Liver (tissue), 9 donors: ENCODE measurements around the gene MLLT3. TPM values are rescaled to one million over a fixed set of nuclear protein-coding genes. Genes with fewer than 3 reads are reported as not detected.

Experiments used
- DNase-seq: peaks from one replicate; pipeline ENCODE4 v3.0.0-alpha.2; 2017; ENCODE audit warnings: low spot score
- H3K27ac ChIP-seq, 2 donors: one replicate each; pipeline ENCODE4 v1.7.0; 2013; ENCODE audit warnings: inconsistent platforms in 2 of 2, low read length in 2 of 2, control low read depth in 1 of 2, low read depth in 1 of 2, mild to moderate bottlenecking in 1 of 2
- H3K27me3 ChIP-seq, 4 donors: one replicate each; pipeline versions ENCODE4 v1.6.1 to v1.7.0; 2013; ENCODE audit warnings: low read length in 3 of 4, inconsistent platforms in 1 of 4, mild to moderate bottlenecking in 1 of 4, moderate library complexity in 1 of 4; ENCODE audit not compliant: control insufficient read depth in 4 of 4, insufficient read depth in 4 of 4
- H3K36me3 ChIP-seq, 4 donors: one replicate each; pipeline versions ENCODE4 v1.6.1 to v1.7.0; 2013; ENCODE audit warnings: low read length in 3 of 4, mild to moderate bottlenecking in 3 of 4, low read depth in 1 of 4, moderate library complexity in 1 of 4; ENCODE audit not compliant: control insufficient read depth in 4 of 4, insufficient read depth in 3 of 4
- H3K4me1 ChIP-seq, 4 donors: one replicate each; pipeline versions ENCODE4 v1.6.1 to v1.7.0; 2013; ENCODE audit warnings: low read length in 3 of 4, mild to moderate bottlenecking in 3 of 4, moderate library complexity in 1 of 4; ENCODE audit not compliant: control insufficient read depth in 4 of 4, insufficient read depth in 4 of 4
- H3K4me3 ChIP-seq, 3 donors: one replicate each; pipeline versions ENCODE4 v1.6.1 to v1.7.0; 2013; ENCODE audit warnings: low read length in 3 of 3, control low read depth in 1 of 3, low read depth in 1 of 3, mild to moderate bottlenecking in 1 of 3
- H3K9ac ChIP-seq, 2 donors: one replicate each; pipeline ENCODE4 v1.7.0; 2013; ENCODE audit warnings: low read length in 2 of 2, mild to moderate bottlenecking in 2 of 2, moderate library complexity in 2 of 2, control low read depth in 1 of 2, low read depth in 1 of 2
- H3K9me3 ChIP-seq, 4 donors: one replicate each; pipeline versions ENCODE4 v1.6.1 to v1.7.0; 2013; ENCODE audit warnings: low read length in 3 of 4; ENCODE audit not compliant: control insufficient read depth in 4 of 4
- EGR1 ChIP-seq, 2 donors: IDR thresholded peaks; 2 replicates each; pipeline ENCODE4 v1.6.1; 2016 to 2018; ENCODE audit warnings: antibody characterized with exemption in 2 of 2, low read depth in 2 of 2
- FOXA1 ChIP-seq: IDR thresholded peaks from 2 replicates; pipeline ENCODE4 v1.6.1; 2016; ENCODE audit warnings: antibody characterized with exemption
- FOXA2 ChIP-seq: IDR thresholded peaks from 2 replicates; pipeline ENCODE4 v1.6.1; 2016; ENCODE audit warnings: antibody characterized with exemption
- HNF4A ChIP-seq, 2 donors: conservative IDR thresholded peaks; 2 replicates each; pipeline ENCODE4 v1.6.1; 2016; ENCODE audit warnings: antibody characterized with exemption in 2 of 2, mild to moderate bottlenecking in 2 of 2
- HNF4G ChIP-seq: IDR thresholded peaks from 2 replicates; pipeline ENCODE4 v1.6.1; 2016; ENCODE audit warnings: antibody characterized with exemption
- JUND ChIP-seq, 2 donors: IDR thresholded peaks; 2 replicates each; pipeline ENCODE4 v1.6.1; 2016; ENCODE audit warnings: antibody characterized with exemption in 2 of 2
- NR2F2 ChIP-seq: IDR thresholded peaks from 2 replicates; pipeline ENCODE4 v1.6.1; 2016; ENCODE audit warnings: antibody characterized with exemption
- RAD21 ChIP-seq, 2 donors: IDR thresholded peaks; 2 replicates each; pipeline ENCODE4 v1.6.1; 2016; ENCODE audit warnings: antibody characterized with exemption in 2 of 2, mild to moderate bottlenecking in 2 of 2
- RXRA ChIP-seq, 2 donors: IDR thresholded peaks; 2 replicates each; pipeline ENCODE4 v1.6.1; 2017 to 2018; ENCODE audit warnings: antibody characterized with exemption in 2 of 2, mild to moderate bottlenecking in 1 of 2
- SP1 ChIP-seq: IDR thresholded peaks from 2 replicates; pipeline ENCODE4 v1.6.1; 2018; ENCODE audit warnings: antibody characterized with exemption, mild to moderate bottlenecking
- YY1 ChIP-seq: IDR thresholded peaks from 2 replicates; pipeline ENCODE4 v1.6.1; 2016; ENCODE audit warnings: antibody characterized with exemption, mild to moderate bottlenecking
- WGBS: extraction: QIAGEN DNeasy Blood & Tissue Kit; methylation state at CpG from one replicate; pipeline ENCODE4 v1.1.7; 2013; 5-methylcytosine and 5-hydroxymethylcytosine counted together
- polyA plus RNA-seq, 2 donors: library from polyadenylated mRNA; stranded (reverse) in 1 of 2; unstranded in 1 of 2; fragments of 200-250 nt in 1 of 2; fragments of >200 nt in 1 of 2; fragmentation: Nextera tagmentation in 1 of 2; extraction: Ambion mirVana in 1 of 2; gene quantifications; one replicate each; pipeline versions ENCODE4 v1.2.1 to v1.2.3, GENCODE V29; 2013 to 2015
- total RNA-seq, 2 donors: library from RNA; depleted of rRNA; stranded (reverse); fragments of >200 nt; gene quantifications; one replicate each; pipeline ENCODE4 v1.2.3, GENCODE V29; 2014
- TF ChIP-seq, protein P1 (sequence below): IDR thresholded peaks from 2 replicates; pipeline ENCODE4 v1.6.1; 2016; ENCODE audit warnings: antibody characterized with exemption
- TF ChIP-seq, protein P2 (sequence below): fragments of 150-350 bp; IDR thresholded peaks from 2 replicates; pipeline ENCODE4 v1.5.1; 2017; ENCODE audit warnings: improper control_type of control experiment, low read depth, low read length; ENCODE audit not compliant: missing input control
- TF ChIP-seq, protein P3 (sequence below): IDR thresholded peaks from 2 replicates; pipeline ENCODE4 v1.6.1; 2016; ENCODE audit warnings: antibody characterized with exemption
- TF ChIP-seq, protein P4 (sequence below): IDR thresholded peaks from 2 replicates; pipeline ENCODE4 v1.6.1; 2016; ENCODE audit warnings: antibody characterized with exemption
- TF ChIP-seq, protein P5 (sequence below): IDR thresholded peaks from 2 replicates; pipeline ENCODE4 v1.6.1; 2016; ENCODE audit warnings: antibody characterized with exemption, mild to moderate bottlenecking
- donor health status: healthy.
- donor health status: healthy.
- donor health status: healthy.
- donor health status: healthy.
- donor health status: healthy.

MLLT3 gene
- total RNA-seq (10 to 100 TPM in 1 of 2 donors, 1 to 10 TPM in 1; 1.8 to 25.5 TPM), polyA plus RNA-seq (under 1 TPM; 0.79 to 0.80 TPM)

DNA sequence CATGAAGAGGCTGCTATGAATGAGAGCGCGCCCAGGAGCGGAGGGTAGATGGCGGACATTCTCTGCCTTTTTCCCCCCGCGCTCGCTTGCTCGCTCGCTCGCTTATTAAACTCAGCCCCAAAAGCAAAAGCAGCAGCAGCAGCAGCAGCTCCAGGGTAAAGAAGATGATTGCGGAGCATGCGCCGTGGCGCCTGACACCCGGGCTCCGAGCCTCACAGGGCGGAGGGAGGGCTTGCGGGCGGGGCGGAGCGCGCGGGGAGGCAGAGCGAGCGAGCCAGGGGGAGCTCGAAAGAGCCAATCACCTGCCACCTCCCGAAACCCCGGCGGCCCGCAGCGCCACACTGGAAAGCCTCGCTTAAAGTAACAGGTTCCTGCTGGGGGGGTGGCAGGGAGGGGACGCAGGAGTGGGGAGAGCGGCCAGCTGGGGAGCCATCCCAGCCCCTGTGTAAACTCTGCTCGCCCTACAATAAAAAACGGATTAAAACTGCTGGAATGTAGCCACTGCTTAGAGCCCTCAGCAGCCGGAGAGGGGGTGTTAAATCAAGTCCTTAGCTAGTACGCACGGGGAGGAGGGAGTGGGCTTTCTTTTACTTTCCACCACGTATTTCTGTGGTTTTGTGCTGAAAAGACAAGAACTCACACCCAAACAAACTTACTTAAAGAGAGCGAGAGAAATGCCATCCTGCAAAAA lies at the start of gene MLLT3:
MLLT3 (minus strand) TSS at position 170 of the 691 bp plus-strand sequence.
- H3K4me1 ChIP-seq: peaks cover 1 to 38% (median 26%) of the 10 kb centered on the region in 4 donors
- no peaks in the 10 kb centered on the region for H3K36me3 ChIP-seq
- peak within 1 kb of the TSS; percentile 79 to 82 for H3K27ac ChIP-seq
- peak within 1 kb of the TSS; percentile 30 to 66 for H3K9ac ChIP-seq
- H3K4me3 ChIP-seq: peak within 1 kb of the TSS; percentile 85 to 91 (median 91)
- peak; percentile 92 for DNase-seq
- no peaks in the 10 kb centered on the region for H3K9me3 ChIP-seq
- H3K27me3 ChIP-seq: no peaks in the 10 kb centered on the region
- TF ChIP-seq, protein P1, sequence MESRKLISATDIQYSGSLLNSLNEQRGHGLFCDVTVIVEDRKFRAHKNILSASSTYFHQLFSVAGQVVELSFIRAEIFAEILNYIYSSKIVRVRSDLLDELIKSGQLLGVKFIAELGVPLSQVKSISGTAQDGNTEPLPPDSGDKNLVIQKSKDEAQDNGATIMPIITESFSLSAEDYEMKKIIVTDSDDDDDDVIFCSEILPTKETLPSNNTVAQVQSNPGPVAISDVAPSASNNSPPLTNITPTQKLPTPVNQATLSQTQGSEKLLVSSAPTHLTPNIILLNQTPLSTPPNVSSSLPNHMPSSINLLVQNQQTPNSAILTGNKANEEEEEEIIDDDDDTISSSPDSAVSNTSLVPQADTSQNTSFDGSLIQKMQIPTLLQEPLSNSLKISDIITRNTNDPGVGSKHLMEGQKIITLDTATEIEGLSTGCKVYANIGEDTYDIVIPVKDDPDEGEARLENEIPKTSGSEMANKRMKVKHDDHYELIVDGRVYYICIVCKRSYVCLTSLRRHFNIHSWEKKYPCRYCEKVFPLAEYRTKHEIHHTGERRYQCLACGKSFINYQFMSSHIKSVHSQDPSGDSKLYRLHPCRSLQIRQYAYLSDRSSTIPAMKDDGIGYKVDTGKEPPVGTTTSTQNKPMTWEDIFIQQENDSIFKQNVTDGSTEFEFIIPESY: no peak
- TF ChIP-seq HNF4A (conservative IDR thresholded peaks at IDR 0.05) (no peak), NR2F2 (no peak), HNF4G (no peak), FOXA1 (no peak), RAD21 (IDR thresholded peaks at IDR 0.05) (peak; percentile 22 to 56), EGR1 (IDR thresholded peaks at IDR 0.05; ENCODE audit: low read depth in 2 of 2) (no peak), FOXA2 (no peak), JUND (IDR thresholded peaks at IDR 0.05) (no peak), RXRA (IDR thresholded peaks at IDR 0.05) (no peak), YY1 (peak; percentile 56), SP1 (peak; percentile 53)
- TF ChIP-seq, protein P2, sequence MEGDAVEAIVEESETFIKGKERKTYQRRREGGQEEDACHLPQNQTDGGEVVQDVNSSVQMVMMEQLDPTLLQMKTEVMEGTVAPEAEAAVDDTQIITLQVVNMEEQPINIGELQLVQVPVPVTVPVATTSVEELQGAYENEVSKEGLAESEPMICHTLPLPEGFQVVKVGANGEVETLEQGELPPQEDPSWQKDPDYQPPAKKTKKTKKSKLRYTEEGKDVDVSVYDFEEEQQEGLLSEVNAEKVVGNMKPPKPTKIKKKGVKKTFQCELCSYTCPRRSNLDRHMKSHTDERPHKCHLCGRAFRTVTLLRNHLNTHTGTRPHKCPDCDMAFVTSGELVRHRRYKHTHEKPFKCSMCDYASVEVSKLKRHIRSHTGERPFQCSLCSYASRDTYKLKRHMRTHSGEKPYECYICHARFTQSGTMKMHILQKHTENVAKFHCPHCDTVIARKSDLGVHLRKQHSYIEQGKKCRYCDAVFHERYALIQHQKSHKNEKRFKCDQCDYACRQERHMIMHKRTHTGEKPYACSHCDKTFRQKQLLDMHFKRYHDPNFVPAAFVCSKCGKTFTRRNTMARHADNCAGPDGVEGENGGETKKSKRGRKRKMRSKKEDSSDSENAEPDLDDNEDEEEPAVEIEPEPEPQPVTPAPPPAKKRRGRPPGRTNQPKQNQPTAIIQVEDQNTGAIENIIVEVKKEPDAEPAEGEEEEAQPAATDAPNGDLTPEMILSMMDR: no peak
- TF ChIP-seq, protein P3, sequence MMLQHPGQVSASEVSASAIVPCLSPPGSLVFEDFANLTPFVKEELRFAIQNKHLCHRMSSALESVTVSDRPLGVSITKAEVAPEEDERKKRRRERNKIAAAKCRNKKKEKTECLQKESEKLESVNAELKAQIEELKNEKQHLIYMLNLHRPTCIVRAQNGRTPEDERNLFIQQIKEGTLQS: no peak
- TF ChIP-seq, protein P4, sequence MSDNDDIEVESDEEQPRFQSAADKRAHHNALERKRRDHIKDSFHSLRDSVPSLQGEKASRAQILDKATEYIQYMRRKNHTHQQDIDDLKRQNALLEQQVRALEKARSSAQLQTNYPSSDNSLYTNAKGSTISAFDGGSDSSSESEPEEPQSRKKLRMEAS: peak; percentile 20
- TF ChIP-seq, protein P5, sequence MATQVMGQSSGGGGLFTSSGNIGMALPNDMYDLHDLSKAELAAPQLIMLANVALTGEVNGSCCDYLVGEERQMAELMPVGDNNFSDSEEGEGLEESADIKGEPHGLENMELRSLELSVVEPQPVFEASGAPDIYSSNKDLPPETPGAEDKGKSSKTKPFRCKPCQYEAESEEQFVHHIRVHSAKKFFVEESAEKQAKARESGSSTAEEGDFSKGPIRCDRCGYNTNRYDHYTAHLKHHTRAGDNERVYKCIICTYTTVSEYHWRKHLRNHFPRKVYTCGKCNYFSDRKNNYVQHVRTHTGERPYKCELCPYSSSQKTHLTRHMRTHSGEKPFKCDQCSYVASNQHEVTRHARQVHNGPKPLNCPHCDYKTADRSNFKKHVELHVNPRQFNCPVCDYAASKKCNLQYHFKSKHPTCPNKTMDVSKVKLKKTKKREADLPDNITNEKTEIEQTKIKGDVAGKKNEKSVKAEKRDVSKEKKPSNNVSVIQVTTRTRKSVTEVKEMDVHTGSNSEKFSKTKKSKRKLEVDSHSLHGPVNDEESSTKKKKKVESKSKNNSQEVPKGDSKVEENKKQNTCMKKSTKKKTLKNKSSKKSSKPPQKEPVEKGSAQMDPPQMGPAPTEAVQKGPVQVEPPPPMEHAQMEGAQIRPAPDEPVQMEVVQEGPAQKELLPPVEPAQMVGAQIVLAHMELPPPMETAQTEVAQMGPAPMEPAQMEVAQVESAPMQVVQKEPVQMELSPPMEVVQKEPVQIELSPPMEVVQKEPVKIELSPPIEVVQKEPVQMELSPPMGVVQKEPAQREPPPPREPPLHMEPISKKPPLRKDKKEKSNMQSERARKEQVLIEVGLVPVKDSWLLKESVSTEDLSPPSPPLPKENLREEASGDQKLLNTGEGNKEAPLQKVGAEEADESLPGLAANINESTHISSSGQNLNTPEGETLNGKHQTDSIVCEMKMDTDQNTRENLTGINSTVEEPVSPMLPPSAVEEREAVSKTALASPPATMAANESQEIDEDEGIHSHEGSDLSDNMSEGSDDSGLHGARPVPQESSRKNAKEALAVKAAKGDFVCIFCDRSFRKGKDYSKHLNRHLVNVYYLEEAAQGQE: no peak
- WGBS: 0% methylated on average over 41 of the region's 41 CpGs
